Mucosa of rectum (tissue), 2 donors: ENCODE results near the gene RFX1.

Experiments used
- H3K27ac ChIP-seq, 2 donors: one replicate each; pipeline ENCODE4 v1.7.0; 2013; ENCODE audit warnings: inconsistent platforms in 2 of 2, low read depth in 2 of 2, low read length in 2 of 2
- H3K27me3 ChIP-seq, 2 donors: one replicate each; pipeline ENCODE4 v1.7.0; 2013; ENCODE audit warnings: low read length in 2 of 2; ENCODE audit not compliant: control insufficient read depth in 2 of 2, insufficient read depth in 2 of 2
- H3K36me3 ChIP-seq, 2 donors: one replicate each; pipeline ENCODE4 v1.7.0; 2013; ENCODE audit warnings: low read length in 2 of 2; ENCODE audit not compliant: control insufficient read depth in 2 of 2, insufficient read depth in 2 of 2
- H3K4me1 ChIP-seq, 2 donors: one replicate each; pipeline ENCODE4 v1.7.0; 2013; ENCODE audit warnings: low read length in 2 of 2, mild to moderate bottlenecking in 1 of 2; ENCODE audit not compliant: control insufficient read depth in 2 of 2, insufficient read depth in 2 of 2
- H3K4me3 ChIP-seq, 2 donors: one replicate each; pipeline ENCODE4 v1.7.0; 2013; ENCODE audit warnings: low read length in 2 of 2
- H3K9ac ChIP-seq, 2 donors: one replicate each; pipeline ENCODE4 v1.7.0; 2013; ENCODE audit warnings: low read length in 2 of 2, low read depth in 1 of 2, mild to moderate bottlenecking in 1 of 2
- H3K9me3 ChIP-seq, 2 donors: one replicate each; pipeline ENCODE4 v1.7.0; 2013; ENCODE audit warnings: low read length in 2 of 2; ENCODE audit not compliant: control insufficient read depth in 2 of 2
- donor health status: healthy.
- donor health status: Normal muscosa, but diverticular disease.

Gene RFX1

GRCh38 chr19:13955662-13956364 is 50.3 kb downstream of the RFX1 start:
- Histone ChIP-seq H3K9me3 (no peaks in the 10 kb centered on the region), H3K36me3 (peaks cover 36 to 49% of the 10 kb centered on the region in 2 donors), H3K27ac (no peak overlapping the region), H3K4me3 (no peak overlapping the region), H3K27me3 (no peaks in the 10 kb centered on the region), H3K9ac (no peak overlapping the region), H3K4me1 (peaks cover 11% of the 10 kb centered on the region in 2 donors)

GRCh38 chr19:13954185-13954584 is 51.9 kb downstream of the RFX1 start:
- no peaks in the 10 kb centered on the region for H3K9me3 ChIP-seq
- peaks cover 26 to 39% of the 10 kb centered on the region in 2 donors for H3K36me3 ChIP-seq
- no peaks in the 10 kb centered on the region for H3K27me3 ChIP-seq
- no peak overlapping the region for H3K27ac ChIP-seq
- H3K9ac ChIP-seq = no peak overlapping the region
- no peak overlapping the region for H3K4me3 ChIP-seq
- peaks cover 11% of the 10 kb centered on the region in 2 donors for H3K4me1 ChIP-seq

- Histone ChIP-seq H3K36me3 (peaks cover 19 to 31% of the 10 kb centered on the region in 2 donors), H3K27ac (peak overlapping the region; percentile 74 to 76), H3K27me3 (no peaks in the 10 kb centered on the region), H3K9me3 (no peaks in the 10 kb centered on the region), H3K9ac (peak overlapping the region; percentile 80 to 90), H3K4me1 (peaks cover 11% of the 10 kb centered on the region in 2 donors), H3K4me3 (peak overlapping the region; percentile 84 to 88)
These were observed 53.1 kb downstream of the RFX1 start for GRCh38 chr19:13952931-13953531.

DNA sequence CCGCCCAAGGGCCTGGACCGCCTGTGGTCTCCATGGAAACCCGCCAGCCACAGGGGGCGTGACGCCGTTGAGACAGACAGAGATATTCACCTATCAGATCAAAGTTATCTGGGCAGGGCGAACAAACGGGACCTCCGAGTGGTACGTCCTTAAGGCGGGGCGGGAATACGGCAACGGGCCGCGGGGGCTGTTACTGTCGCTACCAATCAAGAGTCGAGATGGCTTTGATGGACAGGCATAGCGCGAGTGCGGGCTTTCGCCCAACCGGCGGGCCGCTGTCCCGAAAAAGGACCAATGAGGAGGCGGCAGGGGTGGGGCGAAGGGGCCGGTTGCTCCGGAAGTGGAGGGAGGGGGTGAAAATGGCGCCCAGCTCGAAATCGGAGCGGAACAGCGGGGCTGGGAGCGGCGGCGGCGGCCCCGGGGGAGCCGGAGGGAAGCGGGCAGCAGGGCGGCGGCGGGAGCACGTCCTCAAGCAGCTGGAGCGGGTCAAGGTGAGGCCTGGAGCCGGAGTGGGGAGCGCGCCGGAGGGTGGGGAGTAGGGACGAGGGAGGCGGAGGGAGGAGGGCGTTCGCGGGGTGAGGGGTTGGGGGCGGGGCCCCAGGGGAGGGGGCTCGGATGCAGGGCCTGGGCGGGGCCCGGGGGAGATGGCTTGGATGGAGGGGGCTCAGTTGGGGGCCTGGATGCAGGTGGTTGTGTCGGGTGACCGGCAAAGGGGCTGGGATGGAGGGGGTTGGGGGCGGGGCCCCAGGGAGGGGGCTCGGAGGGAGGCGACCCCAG is 53.8 kb downstream of the RFX1 start, which contains the start of gene DCAF15:
DCAF15 (plus strand) TSS at position 356 of the 777 bp plus-strand sequence; CDS start at position 360, 4 bp downstream.
- H3K36me3 ChIP-seq = peaks cover 19 to 25% of the 10 kb centered on the region in 2 donors
- peak within 1 kb of the TSS; percentile 80 to 90 for H3K9ac ChIP-seq
- H3K27ac ChIP-seq = peak within 1 kb of the TSS; percentile 76 to 85
- H3K9me3 ChIP-seq = no peaks in the 10 kb centered on the region
- H3K27me3 ChIP-seq = no peaks in the 10 kb centered on the region
- H3K4me3 ChIP-seq = peak within 1 kb of the TSS; percentile 84 to 88
- peaks cover 11% of the 10 kb centered on the region in 2 donors for H3K4me1 ChIP-seq

- peaks cover 19% of the 10 kb centered on the region in 2 donors for H3K36me3 ChIP-seq
- H3K4me1 ChIP-seq = peaks cover 11% of the 10 kb centered on the region in 2 donors
- no peak overlapping the region for H3K27ac ChIP-seq
- no peaks in the 10 kb centered on the region for H3K9me3 ChIP-seq
- no peaks in the 10 kb centered on the region for H3K27me3 ChIP-seq
- H3K9ac ChIP-seq = no peak overlapping the region
- H3K4me3 ChIP-seq = peak overlapping the region; percentile 25 to 71
These were observed 54.3 kb downstream of the RFX1 start for GRCh38 chr19:13951799-13952153.

DNA sequence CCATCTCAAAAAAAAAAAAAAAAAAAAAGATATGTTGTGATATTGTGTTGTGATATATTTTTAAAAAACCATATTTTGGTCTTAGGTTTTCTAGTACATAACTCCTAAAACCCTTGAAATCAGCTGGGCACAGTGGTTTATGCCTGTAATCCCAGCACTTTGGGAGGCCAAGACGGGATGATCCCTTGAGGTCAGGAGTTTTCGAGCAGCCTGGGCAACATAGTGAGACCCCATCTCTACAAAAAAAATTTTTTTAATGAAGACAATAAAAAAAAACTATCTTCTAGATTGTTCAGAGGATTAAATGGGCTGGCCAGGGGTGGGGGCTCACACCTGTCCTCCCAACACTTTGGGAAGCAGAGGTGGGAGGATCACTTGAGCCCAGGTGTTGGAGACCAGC is 55.1 kb downstream of the RFX1 start:
- no peak overlapping the region for H3K9ac ChIP-seq
- no peaks in the 10 kb centered on the region for H3K27me3 ChIP-seq
- no peak overlapping the region for H3K4me3 ChIP-seq
- H3K9me3 ChIP-seq = no peaks in the 10 kb centered on the region
- peaks cover 11% of the 10 kb centered on the region in 2 donors for H3K4me1 ChIP-seq
- H3K27ac ChIP-seq = no peak overlapping the region
- H3K36me3 ChIP-seq = peaks cover 12 to 13% of the 10 kb centered on the region in 2 donors

DNA sequence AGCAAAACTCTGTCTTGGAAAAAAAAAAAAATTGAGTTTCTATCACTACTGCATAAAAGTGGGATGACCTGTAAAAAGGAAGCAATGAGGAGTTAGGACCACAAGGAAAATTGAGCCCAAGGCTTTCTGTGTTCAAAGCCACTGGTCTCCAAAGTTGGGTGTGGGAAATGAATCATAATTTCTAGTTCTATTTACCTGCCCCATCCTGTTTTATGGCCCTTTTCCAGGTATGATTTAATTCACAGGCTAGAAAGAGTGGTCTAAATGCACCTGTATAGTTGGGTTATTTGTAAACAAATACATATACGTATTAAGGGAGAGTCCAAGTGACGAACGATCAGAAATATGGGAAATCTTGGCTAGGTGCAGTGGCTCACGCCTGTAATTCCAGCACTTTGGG is 59.7 kb downstream of the RFX1 start:
- Histone ChIP-seq H3K9ac (no peak overlapping the region), H3K36me3 (no peaks in the 10 kb centered on the region), H3K27me3 (no peaks in the 10 kb centered on the region), H3K4me3 (no peak overlapping the region), H3K4me1 (no peaks in the 10 kb centered on the region), H3K27ac (no peak overlapping the region), H3K9me3 (no peaks in the 10 kb centered on the region)

- H3K9me3 ChIP-seq = no peaks in the 10 kb centered on the region
- no peak overlapping the region for H3K27ac ChIP-seq
- H3K27me3 ChIP-seq = no peaks in the 10 kb centered on the region
- H3K4me1 ChIP-seq = no peaks in the 10 kb centered on the region
- no peak overlapping the region for H3K4me3 ChIP-seq
- no peak overlapping the region for H3K9ac ChIP-seq
- no peaks in the 10 kb centered on the region for H3K36me3 ChIP-seq
These were observed 64.0 kb downstream of the RFX1 start for GRCh38 chr19:13942023-13942684.

DNA sequence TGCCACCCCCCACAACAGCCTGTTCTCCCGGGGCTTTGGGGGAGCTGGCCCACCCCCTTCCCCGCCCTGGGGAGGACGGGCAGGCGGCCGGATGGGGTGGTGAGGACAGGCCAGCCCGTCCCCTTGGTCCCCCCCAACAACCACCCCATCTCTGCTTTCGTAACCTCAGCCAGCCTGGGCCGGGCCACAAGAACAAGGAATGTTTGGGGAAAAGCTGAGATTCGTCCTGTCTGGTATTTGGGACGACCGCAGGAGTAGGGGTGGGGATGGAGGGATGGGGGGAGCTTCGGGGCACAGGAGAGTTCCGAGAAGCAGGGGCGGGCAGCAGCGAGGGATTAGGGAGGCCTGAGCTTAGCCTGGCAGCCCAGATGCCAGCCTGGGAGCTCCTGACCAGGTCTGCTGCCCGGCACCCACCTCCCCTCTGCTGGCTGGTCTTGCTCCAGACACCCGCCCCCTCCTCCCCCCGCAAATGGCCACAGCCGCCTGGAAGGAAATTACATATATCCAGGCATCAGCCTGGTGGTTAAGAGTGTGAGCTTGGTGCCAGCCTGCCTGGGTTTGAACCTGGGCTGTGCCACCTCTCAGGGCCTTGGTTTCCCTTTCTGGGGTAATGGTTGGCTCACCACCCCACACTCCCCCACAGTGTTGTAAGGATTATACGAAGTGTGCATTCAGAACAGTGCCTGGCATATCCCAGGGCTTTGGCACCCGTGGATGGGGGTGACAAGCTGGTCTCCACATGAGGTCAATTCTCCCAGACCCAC is 67.6 kb downstream of the RFX1 start, which contains the start of gene PODNL1:
PODNL1 (minus strand) TSS at position 117 of the 764 bp plus-strand sequence. CDS start 236 bp downstream, outside the sequence.
- Histone ChIP-seq H3K27me3 (peaks cover 2 to 4% of the 10 kb centered on the region in 2 donors), H3K4me1 (peaks cover 0 to 4% of the 10 kb centered on the region in 2 donors), H3K36me3 (no peaks in the 10 kb centered on the region), H3K27ac (no peak within 1 kb of the TSS), H3K9ac (no peak within 1 kb of the TSS), H3K4me3 (no peak within 1 kb of the TSS), H3K9me3 (no peaks in the 10 kb centered on the region)
